Adrenal gland (tissue), 5 donors: ENCODE results near the gene MYH11.

Experiments used
- CTCF ChIP-seq, 6 experiments: fragments of 450-650 bp in 4 of 6; fragments of 200-600 bp in 2 of 6; sonication (generic) in 1 of 6; IDR thresholded peaks; 1 replicate in 5 of 6; 2 replicates in 1 of 6; pipeline versions ENCODE4 v1.5.1 to v1.8.0; 2016 to 2021; ENCODE audit warnings: antibody characterized with exemption in 6 of 6, mild to moderate bottlenecking in 2 of 6, moderate library complexity in 1 of 6
- POLR2A ChIP-seq, 2 donors: fragments of 450-650 bp; IDR thresholded peaks; one replicate each; pipeline ENCODE4 v1.6.1; 2017; ENCODE audit warnings: antibody characterized with exemption in 2 of 2, mild to moderate bottlenecking in 2 of 2, moderate library complexity in 1 of 2
- donor health status: DM: no; HTN: no; CAD: no.

- TF ChIP-seq CTCF (IDR thresholded peaks at IDR 0.05) = no peak
- no peak for TF ChIP-seq POLR2A (IDR thresholded peaks at IDR 0.05)
Observed at GRCh38 chr16:15900901-15901500, 44.2 kb upstream of the MYH11 start.
